H9 (cell line): ENCODE results near the gene SYT17. TPM values are rescaled to one million over a fixed set of nuclear protein-coding genes. Genes with fewer than 3 reads are reported as not detected.

Source experiments
- DNase-seq: peaks from one replicate; pipeline ENCODE4 v3.0.0-alpha.2; 2017
- H2AFZ ChIP-seq: one replicate; pipeline ENCODE4 v1.6.1; 2013; ENCODE audit warnings: mild to moderate bottlenecking, low read length, control low read depth, moderate library complexity
- H2AK5ac ChIP-seq: 2 replicates; pipeline ENCODE4 v1.6.1; 2013; ENCODE audit warnings: low read length, control low read depth, mixed read lengths; ENCODE audit not compliant: insufficient read length
- H2BK120ac ChIP-seq: one replicate; pipeline ENCODE4 v1.6.1; 2013; ENCODE audit warnings: low read depth, mild to moderate bottlenecking, low read length, control low read depth, inconsistent platforms; ENCODE audit not compliant: poor library complexity, severe bottlenecking
- H2BK12ac ChIP-seq: 2 replicates; pipeline ENCODE4 v1.6.1; 2013; ENCODE audit warnings: low read length, control low read depth, mixed read lengths, low read depth; ENCODE audit not compliant: insufficient read length
- H2BK15ac ChIP-seq: 2 replicates; pipeline ENCODE4 v1.6.1; 2013; ENCODE audit warnings: low read depth, low read length, control low read depth
- H2BK20ac ChIP-seq: one replicate; pipeline ENCODE4 v1.6.1; 2013; ENCODE audit warnings: low read depth, mild to moderate bottlenecking, low read length, control low read depth, inconsistent platforms; ENCODE audit not compliant: poor library complexity, severe bottlenecking
- H2BK5ac ChIP-seq: 2 replicates; pipeline ENCODE4 v1.6.1; 2013; ENCODE audit warnings: low read length, control low read depth, mixed read lengths; ENCODE audit not compliant: insufficient read length
- H3K14ac ChIP-seq: 2 replicates; pipeline ENCODE4 v1.6.1; 2013; ENCODE audit warnings: low read length, control low read depth; ENCODE audit not compliant: insufficient read depth
- H3K18ac ChIP-seq: 2 replicates; pipeline ENCODE4 v1.6.1; 2013; ENCODE audit warnings: low read depth, mild to moderate bottlenecking, mixed read lengths, low read length, control low read depth; ENCODE audit not compliant: insufficient read length
- H3K23ac ChIP-seq: 2 replicates; pipeline ENCODE4 v1.6.1; 2013; ENCODE audit warnings: low read length, control low read depth, mixed read lengths, low read depth; ENCODE audit not compliant: insufficient read length
- H3K23me2 ChIP-seq: 2 replicates; pipeline ENCODE4 v1.6.1; 2013; ENCODE audit warnings: low read depth, mild to moderate bottlenecking, mixed read lengths, low read length, control low read depth; ENCODE audit not compliant: insufficient read length, poor library complexity, severe bottlenecking
- H3K27ac ChIP-seq: 2 replicates; pipeline ENCODE4 v1.5.1; 2013; ENCODE audit warnings: low read length, control low read depth, mixed read lengths, low read depth; ENCODE audit not compliant: insufficient read length
- H3K27me3 ChIP-seq: 2 replicates; pipeline ENCODE4 v1.6.1; 2013; ENCODE audit warnings: low read length, control low read depth, inconsistent platforms; ENCODE audit not compliant: insufficient read depth
- H3K4ac ChIP-seq: 2 replicates; pipeline ENCODE4 v1.6.1; 2013; ENCODE audit warnings: low read depth, mild to moderate bottlenecking, control low read depth, inconsistent platforms, low read length, moderate library complexity
- H3K4me1 ChIP-seq: 2 replicates; pipeline ENCODE4 v1.6.1; 2013; ENCODE audit warnings: low read length, control low read depth, inconsistent platforms; ENCODE audit not compliant: insufficient read depth
- H3K4me2 ChIP-seq: 2 replicates; pipeline ENCODE4 v1.6.1; 2013; ENCODE audit warnings: low read length, control low read depth, mixed read lengths; ENCODE audit not compliant: insufficient read length, insufficient read depth
- H3K56ac ChIP-seq: 2 replicates; pipeline ENCODE4 v1.6.1; 2013; ENCODE audit warnings: low read depth, mild to moderate bottlenecking, mixed read lengths, low read length, control low read depth; ENCODE audit not compliant: insufficient read length
- H3K79me1 ChIP-seq: 2 replicates; pipeline ENCODE4 v1.6.1; 2013; ENCODE audit warnings: low read depth, mild to moderate bottlenecking, moderate library complexity, low read length, control low read depth, inconsistent platforms; ENCODE audit not compliant: insufficient read depth, poor library complexity, severe bottlenecking
- H3K79me2 ChIP-seq: 2 replicates; pipeline ENCODE4 v1.6.1; 2013; ENCODE audit warnings: low read length, control low read depth, inconsistent platforms; ENCODE audit not compliant: insufficient read depth
- H3K9ac ChIP-seq: 2 replicates; pipeline ENCODE4 v1.6.1; 2013; ENCODE audit warnings: low read length, control low read depth, mixed read lengths; ENCODE audit not compliant: insufficient read length; ENCODE audit errors: extremely low read depth
- H3K9me3 ChIP-seq: one replicate; pipeline ENCODE4 v1.6.1; 2013; ENCODE audit warnings: low read depth, low read length, inconsistent platforms; ENCODE audit not compliant: control insufficient read depth
- H3T11ph ChIP-seq: one replicate; pipeline ENCODE4 v1.6.1; 2013; ENCODE audit warnings: mild to moderate bottlenecking, low read length, control low read depth, inconsistent platforms
- H4K20me1 ChIP-seq: one replicate; pipeline ENCODE4 v1.6.1; 2013; ENCODE audit not compliant: control insufficient read depth, insufficient read length, insufficient read depth
- H4K5ac ChIP-seq: 2 replicates; pipeline ENCODE4 v1.6.1; 2013; ENCODE audit warnings: low read depth, mild to moderate bottlenecking, mixed read lengths, low read length, control low read depth; ENCODE audit not compliant: insufficient read length
- H4K8ac ChIP-seq: replicated peaks from 2 replicates; pipeline ENCODE4 v1.6.1; 2013; ENCODE audit warnings: low read length, control low read depth, mixed read lengths, low read depth; ENCODE audit not compliant: insufficient read length
- H4K91ac ChIP-seq: 2 replicates; pipeline ENCODE4 v1.6.1; 2013; ENCODE audit warnings: low read depth, mild to moderate bottlenecking, moderate library complexity, mixed read lengths, low read length, control low read depth; ENCODE audit not compliant: insufficient read length
- H3K27ac Mint-ChIP-seq, 3 experiments: 2 replicates in 2 of 3; 3 replicates in 1 of 3; pipeline ENCODE4 v1.8.0; 2020 to 2021; ENCODE audit warnings: mixed read lengths in 3 of 3, mild to moderate bottlenecking in 1 of 3, moderate library complexity in 1 of 3
- H3K27me3 Mint-ChIP-seq: 2 replicates; pipeline ENCODE4 v1.8.0; 2021; ENCODE audit warnings: low read depth, mild to moderate bottlenecking, moderate library complexity, mixed read lengths
- H3K36me3 Mint-ChIP-seq, 3 experiments: 2 replicates in 2 of 3; 3 replicates in 1 of 3; pipeline ENCODE4 v1.8.0; 2020 to 2021; ENCODE audit warnings: low read depth in 3 of 3, mixed read lengths in 3 of 3; ENCODE audit not compliant: insufficient read depth in 1 of 3
- H3K4me1 Mint-ChIP-seq, 2 experiments: 2 replicates each; pipeline ENCODE4 v1.8.0; 2020; ENCODE audit warnings: mixed read lengths in 2 of 2
- H3K4me3 Mint-ChIP-seq, 2 experiments: 2 replicates in 1 of 2; 3 replicates in 1 of 2; pipeline ENCODE4 v1.8.0; 2020 to 2021; ENCODE audit warnings: mild to moderate bottlenecking in 2 of 2, mixed read lengths in 2 of 2, moderate library complexity in 1 of 2
- H3K9me3 Mint-ChIP-seq, 2 experiments: 2 replicates in 1 of 2; 3 replicates in 1 of 2; pipeline ENCODE4 v1.8.0; 2020; ENCODE audit warnings: mild to moderate bottlenecking in 2 of 2, mixed read lengths in 2 of 2, moderate library complexity in 1 of 2
- CTCF ChIP-seq: fragments of 200-600 bp; sonication (generic); conservative IDR thresholded peaks from 3 replicates; pipeline ENCODE4 v1.8.0; 2021; ENCODE audit warnings: antibody characterized with exemption, mild to moderate bottlenecking
- WGBS: extraction: QIAGEN DNeasy Blood & Tissue Kit; methylation state at CpG from one replicate; pipeline ENCODE4 v1.1.7; 2013; ENCODE audit warnings: missing lambda C conversion rate, low lambda C conversion rate, mixed read lengths; ENCODE audit not compliant: insufficient read length; ENCODE audit errors: extremely low coverage; 5-methylcytosine and 5-hydroxymethylcytosine counted together
- total RNA-seq: library from RNA; stranded (reverse); gene quantifications from 2 replicates; pipeline ENCODE4 v1.2.1, GENCODE V29; 2021

Gene SYT17
- total RNA-seq, 1 experiment from 2014 or later, result 3.0 TPM

DNA sequence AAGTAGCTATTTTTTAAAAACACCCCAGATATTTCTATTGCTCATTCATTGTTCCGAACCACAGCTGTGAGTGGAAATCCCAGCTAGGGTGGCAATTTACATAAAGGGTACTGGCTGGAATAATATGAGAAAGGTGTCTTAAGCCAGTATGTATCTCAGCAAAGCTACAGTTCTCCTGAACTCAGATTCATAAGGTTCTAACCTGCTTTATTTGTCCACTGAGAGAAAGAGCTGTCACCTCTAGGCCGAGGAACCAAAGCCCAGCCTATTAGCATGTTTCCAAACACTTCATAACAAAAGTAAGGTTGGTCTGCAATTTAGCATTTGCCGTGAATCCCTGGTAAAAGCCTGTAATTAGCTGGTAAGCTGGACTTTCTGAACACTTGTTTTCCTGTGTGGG is 60.5 kb downstream of the SYT17 start:
- Histone ChIP-seq H2BK12ac (no peak overlapping the region), H4K20me1 (no peaks in the 10 kb centered on the region), H2BK20ac (no peak overlapping the region), H2AK5ac (no peak overlapping the region), H3K79me1 (no peaks in the 10 kb centered on the region), H3K18ac (no peak overlapping the region), H3K4ac (no peak overlapping the region), H2BK120ac (no peak overlapping the region), H3K23ac (no peak overlapping the region), H3K56ac (no peak overlapping the region), H4K5ac (no peak overlapping the region), H3K4me1 (peaks cover 5% of the 10 kb centered on the region; the same call in 1 of the 2 replicates), H3K14ac (no peak overlapping the region), H3K9me3 (peaks cover 6% of the 10 kb centered on the region), H3T11ph (no peak overlapping the region), H4K91ac (no peak overlapping the region), H4K8ac (no peak overlapping the region), H3K27me3 (no peaks in the 10 kb centered on the region), H3K23me2 (no peaks in the 10 kb centered on the region), H3K79me2 (no peaks in the 10 kb centered on the region), H2BK15ac (no peak overlapping the region), H3K9ac (no peak overlapping the region), H2BK5ac (no peak overlapping the region), H2AFZ (no peak overlapping the region), H3K27ac (no peak overlapping the region), H3K4me2 (no peak overlapping the region)
- H3K27me3 Mint-ChIP-seq, result no peaks in the 10 kb centered on the region
- H3K27ac Mint-ChIP-seq, result no peak overlapping the region
- H3K4me3 Mint-ChIP-seq, result no peak overlapping the region
- H3K9me3 Mint-ChIP-seq, result peaks cover 0 to 3% of the 10 kb centered on the region in 2 experiments; a peak in 1 of 5 replicates
- TF ChIP-seq CTCF, result no peak
- H3K4me1 Mint-ChIP-seq, result peaks cover 22% of the 10 kb centered on the region in 2 experiments
- DNase-seq, result no peak
- peaks cover 13 to 16% (median 15%) of the 10 kb centered on the region in 3 experiments; a peak in 6 of 7 replicates for H3K36me3 Mint-ChIP-seq
- WGBS, result no CpG with 5 or more reads among the region's 3 CpGs
